Stimulated activated CD4-positive, alpha-beta T cell treated with anti-CD3 and anti-CD28 coated beads, TNF-alpha, amount 100 ng/mL, for 24 hours (primary cell): ENCODE results near the gene DPH2.

Source experiments
- DNase-seq, 3 experiments: peaks; one replicate each; pipeline ENCODE4 v3.0.0-alpha.2; 2020; ENCODE audit warnings: low read depth in 3 of 3

DPH2 gene

GRCh38 chr1:43982808-43983207, 13.0 kb downstream of the DPH2 start:
- DNase-seq: no peak

GRCh38 chr1:43983253-43983899, 13.6 kb downstream of the DPH2 start:
- DNase-seq: no peak

- no peak for DNase-seq
These were observed 15.0 kb downstream of the DPH2 start for GRCh38 chr1:43984855-43985254.

- no peak for DNase-seq
These were observed 16.3 kb downstream of the DPH2 start for GRCh38 chr1:43985984-43986595.

GRCh38 chr1:43986712-43987111, 16.9 kb downstream of the DPH2 start:
- DNase-seq: no peak

GRCh38 chr1:43987159-43987902, 17.5 kb downstream of the DPH2 start:
- no peak for DNase-seq

GRCh38 chr1:43990271-43991199, 20.7 kb downstream of the DPH2 start:
- DNase-seq: no peak

GRCh38 chr1:43991200-43991475, 21.3 kb downstream of the DPH2 start:
- DNase-seq: no peak

GRCh38 chr1:43991476-43992231, 21.8 kb downstream of the DPH2 start, which contains the start of gene CCDC24:
CCDC24 (plus strand) TSS chr1:43991599; CDS start chr1:43991879, 280 bp downstream.
- DNase-seq: peak; percentile 56 to 79 (median 60)

- DNase-seq: no peak
These were observed 22.6 kb downstream of the DPH2 start for GRCh38 chr1:43992232-43992995.

GRCh38 chr1:43993206-43993914, 23.6 kb downstream of the DPH2 start:
- DNase-seq: no peak

- DNase-seq: no peak
These were observed 24.3 kb downstream of the DPH2 start for GRCh38 chr1:43994071-43994470.

GRCh38 chr1:43994794-43995790, 25.3 kb downstream of the DPH2 start:
- DNase-seq: no peak

GRCh38 chr1:43995984-43996732, 26.3 kb downstream of the DPH2 start:
- DNase-seq: no peak

GRCh38 chr1:43996733-43997115, 26.9 kb downstream of the DPH2 start:
- no peak for DNase-seq

GRCh38 chr1:43997295-43997999, 27.6 kb downstream of the DPH2 start:
- no peak for DNase-seq

GRCh38 chr1:43998000-43998378, 28.2 kb downstream of the DPH2 start:
- no peak for DNase-seq
